ENCODE results near the gene TMEM132D. TPM values are rescaled to one million over a fixed set of nuclear protein-coding genes. Genes with fewer than 3 reads are reported as not detected.

The TMEM132D gene
- total and polyA plus RNA-seq, 2 experiments from 2014 or later = 2.0 to 2.4 TPM

DNA sequence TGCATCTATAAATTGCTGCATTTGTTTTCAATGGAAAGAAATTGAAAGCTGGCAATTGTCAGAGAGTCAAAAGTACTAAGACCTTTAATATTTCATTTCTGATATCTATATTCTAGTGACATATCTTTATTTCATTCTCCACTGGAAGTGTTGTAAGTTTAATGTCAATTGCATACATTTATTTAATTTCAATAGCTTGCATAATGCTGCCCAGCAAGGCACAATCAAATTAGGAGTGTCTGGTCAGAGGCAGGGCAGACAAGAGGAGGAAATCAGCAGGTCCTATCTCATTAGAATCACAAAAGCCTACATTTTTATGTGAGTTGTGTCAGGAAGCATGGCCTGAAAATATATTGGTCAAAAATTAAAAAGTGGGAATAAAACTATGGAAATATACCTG, 112.9 kb downstream of the TMEM132D start:
- Histone ChIP-seq H3K9me3 (ENCODE audit: low read depth) (no peaks in the 10 kb centered on the region), H3K4me1 (ENCODE audit: insufficient read depth) (no peaks in the 10 kb centered on the region), H3K9me2 (replicated peaks; ENCODE audit: insufficient read depth) (no peaks in the 10 kb centered on the region), H3K27ac (no peak overlapping the region), H3K79me2 (no peaks in the 10 kb centered on the region), H3K36me3 (replicated peaks; ENCODE audit: insufficient read depth, low read depth) (no peaks in the 10 kb centered on the region), H3K4me2 (no peak overlapping the region), H4K20me1 (ENCODE audit: insufficient read depth, poor library complexity, severe bottlenecking) (no peaks in the 10 kb centered on the region), H2AFZ (no peak overlapping the region), H3K27me3 (no peaks in the 10 kb centered on the region), H3K4me3 (no peak overlapping the region)
- DNase-seq (ENCODE audit: low spot score) = no peak
- TF ChIP-seq EZH2phosphoT487 (IDR thresholded peaks at IDR 0.05; ENCODE audit: low read depth, severe bottlenecking, unreplicated experiment) (no peak), EZH2 (IDR thresholded peaks at IDR 0.05; ENCODE audit: borderline replicate concordance) (no peak)
- TF ChIP-seq, protein P1, sequence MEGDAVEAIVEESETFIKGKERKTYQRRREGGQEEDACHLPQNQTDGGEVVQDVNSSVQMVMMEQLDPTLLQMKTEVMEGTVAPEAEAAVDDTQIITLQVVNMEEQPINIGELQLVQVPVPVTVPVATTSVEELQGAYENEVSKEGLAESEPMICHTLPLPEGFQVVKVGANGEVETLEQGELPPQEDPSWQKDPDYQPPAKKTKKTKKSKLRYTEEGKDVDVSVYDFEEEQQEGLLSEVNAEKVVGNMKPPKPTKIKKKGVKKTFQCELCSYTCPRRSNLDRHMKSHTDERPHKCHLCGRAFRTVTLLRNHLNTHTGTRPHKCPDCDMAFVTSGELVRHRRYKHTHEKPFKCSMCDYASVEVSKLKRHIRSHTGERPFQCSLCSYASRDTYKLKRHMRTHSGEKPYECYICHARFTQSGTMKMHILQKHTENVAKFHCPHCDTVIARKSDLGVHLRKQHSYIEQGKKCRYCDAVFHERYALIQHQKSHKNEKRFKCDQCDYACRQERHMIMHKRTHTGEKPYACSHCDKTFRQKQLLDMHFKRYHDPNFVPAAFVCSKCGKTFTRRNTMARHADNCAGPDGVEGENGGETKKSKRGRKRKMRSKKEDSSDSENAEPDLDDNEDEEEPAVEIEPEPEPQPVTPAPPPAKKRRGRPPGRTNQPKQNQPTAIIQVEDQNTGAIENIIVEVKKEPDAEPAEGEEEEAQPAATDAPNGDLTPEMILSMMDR (IDR thresholded peaks at IDR 0.05; ENCODE audit: poor library complexity) = no peak

DNA sequence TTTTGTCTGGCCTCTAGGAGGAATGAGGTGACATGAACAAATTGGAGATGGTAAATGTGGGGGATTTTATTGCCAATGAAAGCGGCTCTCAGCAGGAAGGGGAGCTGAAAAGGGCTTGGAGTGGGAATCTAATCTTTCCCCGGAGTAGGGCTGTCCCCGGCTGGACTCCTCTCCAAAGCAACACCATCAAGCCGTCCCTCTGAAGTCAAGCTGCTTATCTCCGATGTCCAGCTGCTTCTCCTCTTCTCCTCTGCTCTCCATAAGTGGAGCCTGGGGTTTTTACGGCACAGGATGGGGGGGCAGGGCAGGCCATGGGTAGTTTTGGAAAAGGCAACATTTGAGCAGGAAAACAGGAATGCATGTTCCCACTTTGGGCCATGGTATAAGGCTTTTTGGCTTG, 113.5 kb downstream of the TMEM132D start:
- 22% methylated on average over 6 of the region's 6 CpGs for WGBS (ENCODE audit: low lambda C conversion rate, missing lambda C conversion rate)
- Histone ChIP-seq H3K9me2 (replicated peaks; ENCODE audit: insufficient read depth) (no peaks in the 10 kb centered on the region), H3K79me2 (no peaks in the 10 kb centered on the region), H3K4me2 (no peak overlapping the region), H3K9me3 (ENCODE audit: low read depth) (no peaks in the 10 kb centered on the region), H2AFZ (no peak overlapping the region), H3K27me3 (no peaks in the 10 kb centered on the region), H3K4me3 (no peak overlapping the region), H3K36me3 (replicated peaks; ENCODE audit: insufficient read depth, low read depth) (no peaks in the 10 kb centered on the region), H3K4me1 (ENCODE audit: insufficient read depth) (no peaks in the 10 kb centered on the region), H4K20me1 (ENCODE audit: insufficient read depth, poor library complexity, severe bottlenecking) (no peaks in the 10 kb centered on the region), H3K27ac (no peak overlapping the region)
- DNase-seq (ENCODE audit: low spot score) = no peak
- no peak for TF ChIP-seq EZH2 (IDR thresholded peaks at IDR 0.05; ENCODE audit: borderline replicate concordance)
- TF ChIP-seq EZH2phosphoT487 (IDR thresholded peaks at IDR 0.05; ENCODE audit: low read depth, severe bottlenecking, unreplicated experiment) = no peak
- TF ChIP-seq, protein P1 (IDR thresholded peaks at IDR 0.05; ENCODE audit: poor library complexity) = no peak

DNA sequence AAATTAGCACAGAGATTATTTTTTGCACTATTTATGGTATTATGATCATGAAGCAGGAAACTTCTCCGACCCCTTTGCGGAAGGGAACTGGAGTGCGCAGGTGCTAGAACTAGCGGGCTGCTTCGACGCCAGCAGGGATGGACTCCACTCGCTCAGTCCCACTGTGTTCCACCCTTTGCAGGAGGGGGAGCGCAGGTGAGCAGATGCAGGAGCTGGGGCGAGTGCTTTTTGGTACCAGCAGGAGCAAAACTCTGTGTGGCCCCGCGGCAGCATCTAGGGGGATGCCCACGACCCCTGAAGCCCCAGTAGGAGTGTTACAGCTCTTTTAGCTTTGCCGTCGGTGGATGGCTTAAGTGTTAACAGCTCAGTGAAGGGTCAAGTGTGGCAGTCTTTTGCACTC, 113.9 kb downstream of the TMEM132D start:
- H3K27me3 ChIP-seq = no peaks in the 10 kb centered on the region
- DNase-seq (ENCODE audit: low spot score) = no peak
- H3K36me3 ChIP-seq (replicated peaks; ENCODE audit: insufficient read depth, low read depth) = no peaks in the 10 kb centered on the region
- H2AFZ ChIP-seq = no peak overlapping the region
- H4K20me1 ChIP-seq (ENCODE audit: insufficient read depth, poor library complexity, severe bottlenecking) = no peaks in the 10 kb centered on the region
- no peaks in the 10 kb centered on the region for H3K9me3 ChIP-seq (ENCODE audit: low read depth)
- no peaks in the 10 kb centered on the region for H3K4me1 ChIP-seq (ENCODE audit: insufficient read depth)
- no peak for TF ChIP-seq EZH2phosphoT487 (IDR thresholded peaks at IDR 0.05; ENCODE audit: low read depth, severe bottlenecking, unreplicated experiment)
- TF ChIP-seq EZH2 (IDR thresholded peaks at IDR 0.05; ENCODE audit: borderline replicate concordance) = no peak
- TF ChIP-seq, protein P1 (IDR thresholded peaks at IDR 0.05; ENCODE audit: poor library complexity) = no peak
- H3K9me2 ChIP-seq (replicated peaks; ENCODE audit: insufficient read depth) = no peaks in the 10 kb centered on the region
- WGBS (ENCODE audit: low lambda C conversion rate, missing lambda C conversion rate) = 92% methylated on average over 14 of the region's 14 CpGs
- H3K79me2 ChIP-seq = no peaks in the 10 kb centered on the region
- H3K27ac ChIP-seq = no peak overlapping the region
- H3K4me2 ChIP-seq = no peak overlapping the region
- H3K4me3 ChIP-seq = no peak overlapping the region

DNA sequence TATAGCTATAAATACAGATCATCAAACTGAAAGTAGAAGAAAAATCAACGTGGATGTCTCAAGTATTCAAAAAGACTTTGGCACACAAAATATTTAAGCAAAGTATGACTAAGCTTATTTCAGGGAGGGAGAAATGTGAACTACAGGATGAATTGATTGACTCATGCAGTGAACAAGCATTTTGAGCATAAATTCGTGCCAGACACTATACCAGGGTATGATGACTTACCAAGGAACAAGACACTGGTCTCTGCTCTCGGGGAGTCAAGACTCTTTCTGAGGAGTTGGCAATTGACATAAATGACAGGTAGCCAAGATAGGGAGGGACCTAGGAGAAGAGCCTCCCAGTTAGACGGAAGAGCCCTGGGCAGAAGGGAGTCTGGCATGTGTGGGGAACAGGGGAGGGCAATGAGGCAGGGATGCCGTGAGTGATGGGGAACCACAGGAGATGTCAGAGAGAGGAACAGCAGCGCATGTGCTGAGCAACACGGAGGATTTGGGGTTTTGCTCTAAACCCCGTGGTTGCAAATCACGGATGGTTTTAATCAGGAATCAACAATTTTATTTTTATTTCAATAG, 115.2 kb downstream of the TMEM132D start:
- no peak overlapping the region for H2AFZ ChIP-seq
- no peaks in the 10 kb centered on the region for H3K36me3 ChIP-seq (replicated peaks; ENCODE audit: insufficient read depth, low read depth)
- no peak overlapping the region for H3K27ac ChIP-seq
- H3K9me2 ChIP-seq (replicated peaks; ENCODE audit: insufficient read depth) = no peaks in the 10 kb centered on the region
- no peaks in the 10 kb centered on the region for H4K20me1 ChIP-seq (ENCODE audit: insufficient read depth, poor library complexity, severe bottlenecking)
- H3K9me3 ChIP-seq (ENCODE audit: low read depth) = no peaks in the 10 kb centered on the region
- H3K79me2 ChIP-seq = no peaks in the 10 kb centered on the region
- no peaks in the 10 kb centered on the region for H3K27me3 ChIP-seq
- no peak for TF ChIP-seq EZH2 (IDR thresholded peaks at IDR 0.05; ENCODE audit: borderline replicate concordance)
- TF ChIP-seq EZH2phosphoT487 (IDR thresholded peaks at IDR 0.05; ENCODE audit: low read depth, severe bottlenecking, unreplicated experiment) = no peak
- TF ChIP-seq, protein P1 (IDR thresholded peaks at IDR 0.05; ENCODE audit: poor library complexity) = no peak
- H3K4me1 ChIP-seq (ENCODE audit: insufficient read depth) = no peaks in the 10 kb centered on the region
- 88% methylated on average over 9 of the region's 9 CpGs for WGBS (ENCODE audit: low lambda C conversion rate, missing lambda C conversion rate)
- no peak overlapping the region for H3K4me2 ChIP-seq
- no peak overlapping the region for H3K4me3 ChIP-seq
- DNase-seq (ENCODE audit: low spot score) = no peak
